Fibroblast of lung (primary cell): Measurements from ENCODE around the gene EYA3. TPM values are rescaled to one million over a fixed set of nuclear protein-coding genes. Genes with fewer than 3 reads are reported as not detected.
"Not testable (repeated sequence)": the region's sequence is repeated elsewhere in the genome, so short reads cannot be mapped to it uniquely, and the experiment has no call there.

ENCODE experiments used
- DNase-seq, 2 donors: peaks; one replicate each; pipeline versions ENCODE4 v3.0.0 to v3.0.0-alpha.2; 2010; ENCODE audit warnings: low read depth in 2 of 2
- H2AFZ ChIP-seq: 2 replicates; pipeline ENCODE4 v1.5.1; 2012; ENCODE audit warnings: low read length, control low read depth, inconsistent platforms
- H3K27ac ChIP-seq: 2 replicates; pipeline ENCODE4 v1.5.1; 2011; ENCODE audit warnings: low read length, control low read depth; ENCODE audit not compliant: insufficient read depth
- H3K27me3 ChIP-seq: 2 replicates; pipeline ENCODE4 v1.5.1; 2011; ENCODE audit warnings: mild to moderate bottlenecking, low read length; ENCODE audit not compliant: control insufficient read depth, insufficient read depth
- H3K36me3 ChIP-seq: 2 replicates; pipeline ENCODE4 v1.5.1; 2011; ENCODE audit warnings: low read length; ENCODE audit not compliant: control insufficient read depth, insufficient read depth
- H3K4me1 ChIP-seq: 2 replicates; pipeline ENCODE4 v1.5.1; 2011; ENCODE audit warnings: low read length; ENCODE audit not compliant: control insufficient read depth, insufficient read depth; ENCODE audit errors: extremely low read depth
- H3K4me2 ChIP-seq: 2 replicates; pipeline ENCODE4 v1.5.1; 2011; ENCODE audit warnings: low read length, control low read depth; ENCODE audit not compliant: insufficient read depth; ENCODE audit errors: extremely low read depth
- H3K4me3 ChIP-seq, 4 experiments: fragments of 200-600 bp in 1 of 4; sonication (generic) in 1 of 4; replicated peaks in 1 of 4; 2 replicates each; pipeline ENCODE4 v1.5.1; 2011 to 2016; ENCODE audit warnings: low read length in 4 of 4, low read depth in 3 of 4, mild to moderate bottlenecking in 3 of 4, control low read depth in 2 of 4, inconsistent platforms in 1 of 4, mixed read lengths in 1 of 4; ENCODE audit not compliant: insufficient read depth in 1 of 4; ENCODE audit errors: control extremely low read depth in 1 of 4
- H3K79me2 ChIP-seq: 2 replicates; pipeline ENCODE4 v1.5.1; 2012; ENCODE audit warnings: mild to moderate bottlenecking, low read length, inconsistent platforms; ENCODE audit not compliant: control insufficient read depth, insufficient read depth
- H3K9ac ChIP-seq: 2 replicates; pipeline ENCODE4 v1.5.1; 2011; ENCODE audit warnings: mild to moderate bottlenecking, low read length, control low read depth; ENCODE audit not compliant: insufficient read depth
- H3K9me3 ChIP-seq: 2 replicates; pipeline ENCODE4 v1.5.1; 2012; ENCODE audit warnings: low read depth, low read length; ENCODE audit not compliant: control insufficient read depth, insufficient read depth
- H4K20me1 ChIP-seq: 2 replicates; pipeline ENCODE4 v1.5.1; 2011; ENCODE audit warnings: low read length; ENCODE audit not compliant: control insufficient read depth, insufficient read depth; ENCODE audit errors: extremely low read depth
- CTCF ChIP-seq, 2 donors: IDR thresholded peaks in 1 of 2; conservative IDR thresholded peaks in 1 of 2; 1 replicate in 1 of 2; 2 replicates in 1 of 2; pipeline ENCODE4 v1.5.1; 2011 to 2012; ENCODE audit warnings: low read length in 2 of 2, control low read depth in 1 of 2, inconsistent platforms in 1 of 2, low read depth in 1 of 2, mild to moderate bottlenecking in 1 of 2
- EZH2 ChIP-seq: IDR thresholded peaks from 2 replicates; pipeline ENCODE4 v1.5.1; 2012; ENCODE audit warnings: low read length, control low read depth, mild to moderate bottlenecking; ENCODE audit errors: missing control alignments
- polyA plus RNA-seq, 2 donors: library from polyadenylated mRNA; depleted of rRNA in 1 of 2; stranded (reverse) in 1 of 2; unstranded in 1 of 2; fragments of >200 nt; gene quantifications; 2 replicates each; pipeline ENCODE4 v1.2.1, GENCODE V29; 2011 to 2012; ENCODE audit warnings: missing spikeins in 1 of 2
- total RNA-seq: library from RNA; depleted of rRNA; stranded (reverse); fragments of >200 nt; gene quantifications from 2 replicates; pipeline ENCODE4 v1.2.1, GENCODE V29; 2014

EYA3 gene
- total and polyA plus RNA-seq, 2 donors (not counting 1 experiment from before 2014, with no cell fraction given), result 11.2 to 17.5 TPM

- Histone ChIP-seq H3K9me3 (no peaks in the 10 kb centered on the region), H4K20me1 (no peaks in the 10 kb centered on the region), H3K27me3 (no peaks in the 10 kb centered on the region), H3K9ac (no peak overlapping the region), H2AFZ (no peak overlapping the region), H3K4me2 (no peak overlapping the region), H3K27ac (no peak overlapping the region), H3K79me2 (no peaks in the 10 kb centered on the region), H3K4me3 (no peak overlapping the region), H3K4me1 (no peaks in the 10 kb centered on the region), H3K36me3 (peaks cover 4% of the 10 kb centered on the region)
- TF ChIP-seq EZH2, result no peak
- no peak for TF ChIP-seq CTCF (conservative IDR thresholded peaks at IDR 0.05 in 1 of 2, IDR thresholded peaks at IDR 0.05 in 1 of 2; ENCODE audit: low read depth in 1 of 2, low read length in 2 of 2)
- DNase-seq, result no peak
These were observed 85.8 kb downstream of the EYA3 start for GRCh38 chr1:28002600-28002999.

- no peaks in the 10 kb centered on the region for H3K79me2 ChIP-seq
- no peaks in the 10 kb centered on the region for H3K27me3 ChIP-seq
- H3K9me3 ChIP-seq, result no peaks in the 10 kb centered on the region
- H3K4me1 ChIP-seq, result no peaks in the 10 kb centered on the region
- H3K36me3 ChIP-seq, result peaks cover 6% of the 10 kb centered on the region
- no peaks in the 10 kb centered on the region for H4K20me1 ChIP-seq
- no peak overlapping the region for H3K4me2 ChIP-seq
- TF ChIP-seq EZH2, result no peak
- no peak for TF ChIP-seq CTCF (conservative IDR thresholded peaks at IDR 0.05 in 1 of 2, IDR thresholded peaks at IDR 0.05 in 1 of 2; ENCODE audit: low read depth in 1 of 2, low read length in 2 of 2)
- H3K9ac ChIP-seq, result no peak overlapping the region
- DNase-seq, result no peak
- no peak overlapping the region for H2AFZ ChIP-seq
- no peak overlapping the region for H3K4me3 ChIP-seq
- H3K27ac ChIP-seq, result no peak overlapping the region
These were observed 89.4 kb downstream of the EYA3 start for GRCh38 chr1:27999055-27999454.

- H3K9ac ChIP-seq, H3K9me3 ChIP-seq, H3K79me2 ChIP-seq, H3K4me3 ChIP-seq, H3K4me1 ChIP-seq, H3K36me3 ChIP-seq, H2AFZ ChIP-seq, DNase-seq, H3K27ac ChIP-seq, H4K20me1 ChIP-seq, H3K27me3 ChIP-seq, H3K4me2 ChIP-seq: not testable (repeated sequence)
These were observed 93.9 kb downstream of the EYA3 start for GRCh38 chr1:27994526-27994925.
